WERI-Rb-1 (cell line): Measurements from ENCODE around the gene CHMP2A.

Experiments
- DNase-seq: peaks from one replicate; pipeline ENCODE4 v3.0.0-alpha.2; 2020
- H3K27ac ChIP-seq: fragments of 250-450 bp; sonication (Bioruptor Pico); 2 replicates; pipeline ENCODE4 v1.5.1; 2020; ENCODE audit warnings: mild to moderate bottlenecking, moderate library complexity
- H3K27me3 ChIP-seq: fragments of 250-450 bp; sonication (Bioruptor Pico); 2 replicates; pipeline ENCODE4 v1.5.1; 2021; ENCODE audit warnings: mild to moderate bottlenecking, low read depth, moderate library complexity; ENCODE audit not compliant: insufficient read depth, severe bottlenecking
- H3K36me3 ChIP-seq: fragments of 250-450 bp; sonication (Bioruptor Pico); 2 replicates; pipeline ENCODE4 v1.5.1; 2020; ENCODE audit warnings: mild to moderate bottlenecking, moderate library complexity
- H3K4me3 ChIP-seq: 2 replicates; pipeline ENCODE4 v1.5.1; 2011; ENCODE audit warnings: low read depth, mild to moderate bottlenecking, control low read depth, low read length
- H3K9me3 ChIP-seq: fragments of 250-450 bp; sonication (Bioruptor Pico); 2 replicates; pipeline ENCODE4 v1.5.1; 2021; ENCODE audit warnings: mild to moderate bottlenecking, moderate library complexity; ENCODE audit not compliant: severe bottlenecking
- TF ChIP-seq, protein P1 (sequence below): IDR thresholded peaks from 2 replicates; pipeline ENCODE4 v1.5.1; 2011; ENCODE audit warnings: low read depth, mild to moderate bottlenecking, control low read depth, inconsistent platforms, low read length

Gene CHMP2A

GRCh38 chr19:58518256-58519086 lies 36.4 kb downstream of the CHMP2A start:
- peaks cover 13% of the 10 kb centered on the region for H3K36me3 ChIP-seq
- H3K4me3 ChIP-seq, result peak overlapping the region; percentile 54
- no peaks in the 10 kb centered on the region for H3K27me3 ChIP-seq
- TF ChIP-seq, protein P1, sequence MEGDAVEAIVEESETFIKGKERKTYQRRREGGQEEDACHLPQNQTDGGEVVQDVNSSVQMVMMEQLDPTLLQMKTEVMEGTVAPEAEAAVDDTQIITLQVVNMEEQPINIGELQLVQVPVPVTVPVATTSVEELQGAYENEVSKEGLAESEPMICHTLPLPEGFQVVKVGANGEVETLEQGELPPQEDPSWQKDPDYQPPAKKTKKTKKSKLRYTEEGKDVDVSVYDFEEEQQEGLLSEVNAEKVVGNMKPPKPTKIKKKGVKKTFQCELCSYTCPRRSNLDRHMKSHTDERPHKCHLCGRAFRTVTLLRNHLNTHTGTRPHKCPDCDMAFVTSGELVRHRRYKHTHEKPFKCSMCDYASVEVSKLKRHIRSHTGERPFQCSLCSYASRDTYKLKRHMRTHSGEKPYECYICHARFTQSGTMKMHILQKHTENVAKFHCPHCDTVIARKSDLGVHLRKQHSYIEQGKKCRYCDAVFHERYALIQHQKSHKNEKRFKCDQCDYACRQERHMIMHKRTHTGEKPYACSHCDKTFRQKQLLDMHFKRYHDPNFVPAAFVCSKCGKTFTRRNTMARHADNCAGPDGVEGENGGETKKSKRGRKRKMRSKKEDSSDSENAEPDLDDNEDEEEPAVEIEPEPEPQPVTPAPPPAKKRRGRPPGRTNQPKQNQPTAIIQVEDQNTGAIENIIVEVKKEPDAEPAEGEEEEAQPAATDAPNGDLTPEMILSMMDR, result no peak
- peak overlapping the region; percentile 95 for H3K27ac ChIP-seq
- no peak for DNase-seq
- H3K9me3 ChIP-seq, result no peaks in the 10 kb centered on the region

- peaks cover 13% of the 10 kb centered on the region for H3K36me3 ChIP-seq
- TF ChIP-seq, protein P1, result peak; percentile 36; the same call in 1 of the 2 replicates
- no peaks in the 10 kb centered on the region for H3K9me3 ChIP-seq
- no peaks in the 10 kb centered on the region for H3K27me3 ChIP-seq
- H3K27ac ChIP-seq, result no peak overlapping the region
- no peak overlapping the region for H3K4me3 ChIP-seq
- DNase-seq, result no peak
These were observed 37.7 kb downstream of the CHMP2A start for GRCh38 chr19:58516964-58517833.

GRCh38 chr19:58516246-58516836 lies 38.6 kb downstream of the CHMP2A start:
- Histone ChIP-seq H3K4me3 (no peak overlapping the region), H3K27ac (no peak overlapping the region), H3K9me3 (no peaks in the 10 kb centered on the region), H3K36me3 (peaks cover 13% of the 10 kb centered on the region), H3K27me3 (no peaks in the 10 kb centered on the region)
- TF ChIP-seq, protein P1, result no peak
- DNase-seq, result no peak

DNA sequence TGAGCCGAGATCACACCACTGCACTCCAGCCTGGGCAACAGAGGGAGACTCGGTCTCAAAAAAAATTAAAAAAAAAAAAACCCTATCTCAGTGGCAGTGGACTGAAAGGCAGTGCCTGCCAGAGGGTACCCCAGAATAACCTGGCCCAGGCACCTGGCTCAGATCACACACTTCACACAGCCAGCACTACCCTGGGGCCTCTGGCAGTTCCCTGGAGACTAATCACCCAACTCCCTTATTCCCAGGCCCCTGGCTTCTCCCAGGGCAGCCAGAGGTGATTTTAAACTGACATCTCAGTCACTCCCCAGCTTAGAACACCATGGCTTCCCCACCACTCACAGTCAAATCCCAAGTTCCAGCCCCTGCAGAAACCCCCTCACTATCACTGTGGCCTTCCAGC lies 39.6 kb downstream of the CHMP2A start:
- no peak overlapping the region for H3K27ac ChIP-seq
- H3K4me3 ChIP-seq, result no peak overlapping the region
- TF ChIP-seq, protein P1, result no peak

DNA sequence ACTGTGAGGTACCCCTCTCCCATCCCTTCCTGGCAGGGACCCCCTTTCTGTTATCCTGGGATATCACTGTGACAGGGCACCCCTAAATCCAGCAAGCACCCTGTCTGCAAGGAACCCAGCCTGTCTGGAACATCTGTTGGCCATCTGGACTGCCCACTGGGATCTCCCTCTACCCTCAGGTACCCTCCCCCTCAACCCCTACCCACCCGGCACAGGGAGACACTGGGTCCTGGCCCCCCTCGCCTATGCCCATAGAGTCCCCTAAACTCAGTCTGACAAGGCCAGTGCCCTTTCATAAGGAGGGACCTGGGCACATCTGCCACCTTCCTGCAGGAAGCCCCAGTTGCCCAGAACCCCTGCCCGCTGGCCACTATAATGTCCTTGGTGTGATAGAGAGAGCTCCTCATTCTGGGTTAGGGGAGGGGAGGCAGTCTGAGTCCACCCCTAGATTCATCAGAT lies 40.3 kb downstream of the CHMP2A start:
- Histone ChIP-seq H3K36me3 (peaks cover 13% of the 10 kb centered on the region), H3K9me3 (no peaks in the 10 kb centered on the region), H3K27ac (peak overlapping the region; percentile 88), H3K4me3 (peak overlapping the region; percentile 73), H3K27me3 (no peaks in the 10 kb centered on the region)
- TF ChIP-seq, protein P1, result no peak
- no peak for DNase-seq

More for the DNA sequence above, 39.6 kb downstream of the CHMP2A start:
- no peak for DNase-seq
- Histone ChIP-seq H3K36me3 (peaks cover 13% of the 10 kb centered on the region), H3K9me3 (no peaks in the 10 kb centered on the region), H3K27me3 (no peaks in the 10 kb centered on the region)
